HEK293 (cell line): ENCODE measurements around the gene ARGLU1.

Experiments used
- GFI1B ChIP-seq: fragments of 450-650 bp; formaldehyde crosslinking; IDR thresholded peaks from 2 replicates; pipeline ENCODE4 v1.5.1; 2016; ENCODE audit warnings: missing biosample characterization, missing genetic modification characterization
- GLIS2 ChIP-seq: fragments of 450-650 bp; formaldehyde crosslinking; IDR thresholded peaks from 2 replicates; pipeline ENCODE4 v1.5.1; 2016; ENCODE audit warnings: missing biosample characterization, missing genetic modification characterization
- IKZF3 ChIP-seq: fragments of 450-650 bp; IDR thresholded peaks from 2 replicates; pipeline ENCODE4 v1.5.0; 2018; ENCODE audit warnings: missing biosample characterization, mild to moderate bottlenecking, missing genetic modification characterization, moderate library complexity
- KLF10 ChIP-seq: fragments of 450-650 bp; IDR thresholded peaks from 2 replicates; pipeline ENCODE4 v1.5.1; 2018; ENCODE audit warnings: missing biosample characterization, mild to moderate bottlenecking, missing genetic modification characterization
- OSR2 ChIP-seq: fragments of 450-650 bp; formaldehyde crosslinking; IDR thresholded peaks from 2 replicates; pipeline ENCODE4 v1.5.1; 2016; ENCODE audit warnings: missing biosample characterization, missing genetic modification characterization
- SP2 ChIP-seq: fragments of 450-650 bp; formaldehyde crosslinking; IDR thresholded peaks from 2 replicates; pipeline ENCODE4 v1.5.1; 2016; ENCODE audit warnings: missing biosample characterization, missing genetic modification characterization
- SP7 ChIP-seq: fragments of 450-650 bp; formaldehyde crosslinking; IDR thresholded peaks from 2 replicates; pipeline ENCODE4 v1.5.1; 2016; ENCODE audit warnings: missing biosample characterization, missing genetic modification characterization
- ZBTB1 ChIP-seq: fragments of 450-650 bp; formaldehyde crosslinking; IDR thresholded peaks from 2 replicates; pipeline ENCODE4 v1.5.1; 2016; ENCODE audit warnings: missing biosample characterization, missing genetic modification characterization
- ZBTB26 ChIP-seq: fragments of 450-650 bp; formaldehyde crosslinking; optimal IDR thresholded peaks from 2 replicates; pipeline ENCODE3; 2016; ENCODE audit warnings: missing biosample characterization, mild to moderate bottlenecking, missing genetic modification characterization
- ZNF2 ChIP-seq: fragments of 450-650 bp; formaldehyde crosslinking; IDR thresholded peaks from 2 replicates; pipeline ENCODE4 v1.5.1; 2016; ENCODE audit warnings: missing biosample characterization, missing genetic modification characterization
- ZNF280D ChIP-seq: fragments of 450-650 bp; formaldehyde crosslinking; IDR thresholded peaks from 2 replicates; pipeline ENCODE4 v1.5.1; 2016; ENCODE audit warnings: missing biosample characterization, missing genetic modification characterization
- ZNF366 ChIP-seq: fragments of 450-650 bp; formaldehyde crosslinking; conservative IDR thresholded peaks from 2 replicates; pipeline ENCODE4 v1.5.1; 2016; ENCODE audit warnings: missing biosample characterization, missing genetic modification characterization
- ZNF37A ChIP-seq: fragments of 450-650 bp; IDR thresholded peaks from 2 replicates; pipeline ENCODE4 v1.5.1; 2018; ENCODE audit warnings: missing biosample characterization, missing genetic modification characterization
- ZNF404 ChIP-seq: fragments of 450-650 bp; formaldehyde crosslinking; IDR thresholded peaks from 2 replicates; pipeline ENCODE4 v1.5.1; 2017; ENCODE audit warnings: missing biosample characterization, missing genetic modification characterization
- ZNF501 ChIP-seq: fragments of 450-650 bp; formaldehyde crosslinking; IDR thresholded peaks from 2 replicates; pipeline ENCODE4 v1.5.1; 2016; ENCODE audit warnings: missing biosample characterization, missing genetic modification characterization
- ZNF610 ChIP-seq: fragments of 450-650 bp; formaldehyde crosslinking; IDR thresholded peaks from 2 replicates; pipeline ENCODE4 v1.5.1; 2016; ENCODE audit warnings: missing biosample characterization, missing genetic modification characterization, borderline replicate concordance
- ZNF660 ChIP-seq: fragments of 450-650 bp; IDR thresholded peaks from 2 replicates; pipeline ENCODE4 v1.5.1; 2018; ENCODE audit warnings: missing biosample characterization, mild to moderate bottlenecking, missing genetic modification characterization
- ZNF670 ChIP-seq: fragments of 450-650 bp; formaldehyde crosslinking; IDR thresholded peaks from 2 replicates; pipeline ENCODE4 v1.5.1; 2016; ENCODE audit warnings: missing biosample characterization, missing genetic modification characterization, low read depth
- ZNF677 ChIP-seq: fragments of 450-650 bp; IDR thresholded peaks from 2 replicates; pipeline ENCODE4 v1.5.0; 2018; ENCODE audit warnings: missing biosample characterization, mild to moderate bottlenecking, missing genetic modification characterization, moderate library complexity
- TF ChIP-seq, protein P1 (sequence below): fragments of 450-650 bp; formaldehyde crosslinking; IDR thresholded peaks from 2 replicates; pipeline ENCODE4 v1.5.1; 2016; ENCODE audit warnings: missing biosample characterization, missing genetic modification characterization, borderline replicate concordance
- TF ChIP-seq, protein P2 (sequence below): fragments of 450-650 bp; formaldehyde crosslinking; IDR thresholded peaks from 2 replicates; pipeline ENCODE4 v1.5.1; 2016; ENCODE audit warnings: missing biosample characterization, missing genetic modification characterization
- TF ChIP-seq, protein P3 (sequence below): fragments of 450-650 bp; formaldehyde crosslinking; IDR thresholded peaks from 2 replicates; pipeline ENCODE4 v1.5.1; 2016; ENCODE audit warnings: missing biosample characterization, missing genetic modification characterization
- TF ChIP-seq, protein P4 (sequence below): fragments of 450-650 bp; formaldehyde crosslinking; IDR thresholded peaks from 2 replicates; pipeline ENCODE4 v1.5.1; 2016; ENCODE audit warnings: missing biosample characterization, missing genetic modification characterization

ARGLU1 gene

DNA sequence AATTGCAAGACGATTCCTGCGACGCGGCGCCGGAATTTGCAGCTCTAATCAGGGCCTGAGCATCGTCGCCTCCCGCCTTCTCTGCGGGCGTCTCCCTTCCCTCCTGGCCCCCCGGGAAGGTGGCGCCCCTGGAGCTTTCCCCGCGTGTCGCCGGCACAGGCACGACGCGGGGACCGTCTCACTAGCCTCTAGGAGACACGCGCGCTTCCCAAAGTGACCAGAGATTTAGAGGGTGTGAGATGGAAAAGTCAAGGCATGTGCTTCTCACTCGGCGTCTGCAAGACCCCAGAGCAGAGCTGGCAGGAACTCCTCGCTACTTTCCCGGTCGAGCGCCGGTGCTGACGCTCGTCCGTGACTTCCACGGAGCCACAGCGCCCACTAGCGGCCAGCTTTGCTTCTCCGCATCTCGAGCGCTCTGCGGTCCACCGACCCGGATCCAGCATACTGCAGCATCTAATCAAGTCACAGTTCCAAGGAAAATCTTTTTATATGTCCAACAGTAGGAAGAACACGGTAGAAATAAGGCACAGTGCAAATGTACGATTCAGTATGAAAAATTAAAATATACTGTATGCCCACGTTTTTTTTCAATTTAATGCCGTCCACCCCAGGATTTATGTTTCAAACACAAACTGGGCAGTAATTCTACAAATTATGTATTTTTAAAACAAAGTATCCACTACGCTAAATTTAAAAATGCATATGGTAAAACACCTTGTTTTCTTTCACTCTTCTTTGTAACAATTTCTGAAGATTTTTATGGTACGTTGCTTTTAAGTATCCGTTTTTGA, 31.5 kb downstream of the ARGLU1 start (continued):
- TF ChIP-seq ZNF610 (tag by site-specific recombination) (peak; percentile 25; the same call in 1 of the 2 replicates), GFI1B (tag by site-specific recombination) (no peak), ZNF366 (tag by site-specific recombination) (no peak), KLF10 (no peak), OSR2 (tag by site-specific recombination) (no peak), ZNF660 (tag by site-specific recombination) (peak; percentile 85), ZNF501 (tag by site-specific recombination) (0 out of 2 replicates have a peak, but pooled peaks have one; percentile 76), ZBTB1 (tag by site-specific recombination) (no peak), SP7 (tag by site-specific recombination) (0 out of 2 replicates have a peak, but pooled peaks have one; percentile 34), ZNF677 (tag by site-specific recombination) (no peak), SP2 (peak; percentile 38), IKZF3 (tag by site-specific recombination) (peak; percentile 47), ZNF37A (tag by site-specific recombination) (no peak), ZNF280D (no peak), ZNF404 (tag by site-specific recombination) (no peak), ZNF670 (tag by site-specific recombination) (no peak), ZNF2 (tag by site-specific recombination) (peak; percentile 52), GLIS2 (tag by site-specific recombination) (peak; percentile 85), ZBTB26 (tag by site-specific recombination) (peak; percentile 81)
- TF ChIP-seq, protein P1, sequence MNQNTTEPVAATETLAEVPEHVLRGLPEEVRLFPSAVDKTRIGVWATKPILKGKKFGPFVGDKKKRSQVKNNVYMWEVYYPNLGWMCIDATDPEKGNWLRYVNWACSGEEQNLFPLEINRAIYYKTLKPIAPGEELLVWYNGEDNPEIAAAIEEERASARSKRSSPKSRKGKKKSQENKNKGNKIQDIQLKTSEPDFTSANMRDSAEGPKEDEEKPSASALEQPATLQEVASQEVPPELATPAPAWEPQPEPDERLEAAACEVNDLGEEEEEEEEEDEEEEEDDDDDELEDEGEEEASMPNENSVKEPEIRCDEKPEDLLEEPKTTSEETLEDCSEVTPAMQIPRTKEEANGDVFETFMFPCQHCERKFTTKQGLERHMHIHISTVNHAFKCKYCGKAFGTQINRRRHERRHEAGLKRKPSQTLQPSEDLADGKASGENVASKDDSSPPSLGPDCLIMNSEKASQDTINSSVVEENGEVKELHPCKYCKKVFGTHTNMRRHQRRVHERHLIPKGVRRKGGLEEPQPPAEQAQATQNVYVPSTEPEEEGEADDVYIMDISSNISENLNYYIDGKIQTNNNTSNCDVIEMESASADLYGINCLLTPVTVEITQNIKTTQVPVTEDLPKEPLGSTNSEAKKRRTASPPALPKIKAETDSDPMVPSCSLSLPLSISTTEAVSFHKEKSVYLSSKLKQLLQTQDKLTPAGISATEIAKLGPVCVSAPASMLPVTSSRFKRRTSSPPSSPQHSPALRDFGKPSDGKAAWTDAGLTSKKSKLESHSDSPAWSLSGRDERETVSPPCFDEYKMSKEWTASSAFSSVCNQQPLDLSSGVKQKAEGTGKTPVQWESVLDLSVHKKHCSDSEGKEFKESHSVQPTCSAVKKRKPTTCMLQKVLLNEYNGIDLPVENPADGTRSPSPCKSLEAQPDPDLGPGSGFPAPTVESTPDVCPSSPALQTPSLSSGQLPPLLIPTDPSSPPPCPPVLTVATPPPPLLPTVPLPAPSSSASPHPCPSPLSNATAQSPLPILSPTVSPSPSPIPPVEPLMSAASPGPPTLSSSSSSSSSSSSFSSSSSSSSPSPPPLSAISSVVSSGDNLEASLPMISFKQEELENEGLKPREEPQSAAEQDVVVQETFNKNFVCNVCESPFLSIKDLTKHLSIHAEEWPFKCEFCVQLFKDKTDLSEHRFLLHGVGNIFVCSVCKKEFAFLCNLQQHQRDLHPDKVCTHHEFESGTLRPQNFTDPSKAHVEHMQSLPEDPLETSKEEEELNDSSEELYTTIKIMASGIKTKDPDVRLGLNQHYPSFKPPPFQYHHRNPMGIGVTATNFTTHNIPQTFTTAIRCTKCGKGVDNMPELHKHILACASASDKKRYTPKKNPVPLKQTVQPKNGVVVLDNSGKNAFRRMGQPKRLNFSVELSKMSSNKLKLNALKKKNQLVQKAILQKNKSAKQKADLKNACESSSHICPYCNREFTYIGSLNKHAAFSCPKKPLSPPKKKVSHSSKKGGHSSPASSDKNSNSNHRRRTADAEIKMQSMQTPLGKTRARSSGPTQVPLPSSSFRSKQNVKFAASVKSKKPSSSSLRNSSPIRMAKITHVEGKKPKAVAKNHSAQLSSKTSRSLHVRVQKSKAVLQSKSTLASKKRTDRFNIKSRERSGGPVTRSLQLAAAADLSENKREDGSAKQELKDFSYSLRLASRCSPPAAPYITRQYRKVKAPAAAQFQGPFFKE (tag by site-specific recombination): no peak
- TF ChIP-seq, protein P2, sequence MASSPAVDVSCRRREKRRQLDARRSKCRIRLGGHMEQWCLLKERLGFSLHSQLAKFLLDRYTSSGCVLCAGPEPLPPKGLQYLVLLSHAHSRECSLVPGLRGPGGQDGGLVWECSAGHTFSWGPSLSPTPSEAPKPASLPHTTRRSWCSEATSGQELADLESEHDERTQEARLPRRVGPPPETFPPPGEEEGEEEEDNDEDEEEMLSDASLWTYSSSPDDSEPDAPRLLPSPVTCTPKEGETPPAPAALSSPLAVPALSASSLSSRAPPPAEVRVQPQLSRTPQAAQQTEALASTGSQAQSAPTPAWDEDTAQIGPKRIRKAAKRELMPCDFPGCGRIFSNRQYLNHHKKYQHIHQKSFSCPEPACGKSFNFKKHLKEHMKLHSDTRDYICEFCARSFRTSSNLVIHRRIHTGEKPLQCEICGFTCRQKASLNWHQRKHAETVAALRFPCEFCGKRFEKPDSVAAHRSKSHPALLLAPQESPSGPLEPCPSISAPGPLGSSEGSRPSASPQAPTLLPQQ (tag by site-specific recombination): no peak
- TF ChIP-seq, protein P3, sequence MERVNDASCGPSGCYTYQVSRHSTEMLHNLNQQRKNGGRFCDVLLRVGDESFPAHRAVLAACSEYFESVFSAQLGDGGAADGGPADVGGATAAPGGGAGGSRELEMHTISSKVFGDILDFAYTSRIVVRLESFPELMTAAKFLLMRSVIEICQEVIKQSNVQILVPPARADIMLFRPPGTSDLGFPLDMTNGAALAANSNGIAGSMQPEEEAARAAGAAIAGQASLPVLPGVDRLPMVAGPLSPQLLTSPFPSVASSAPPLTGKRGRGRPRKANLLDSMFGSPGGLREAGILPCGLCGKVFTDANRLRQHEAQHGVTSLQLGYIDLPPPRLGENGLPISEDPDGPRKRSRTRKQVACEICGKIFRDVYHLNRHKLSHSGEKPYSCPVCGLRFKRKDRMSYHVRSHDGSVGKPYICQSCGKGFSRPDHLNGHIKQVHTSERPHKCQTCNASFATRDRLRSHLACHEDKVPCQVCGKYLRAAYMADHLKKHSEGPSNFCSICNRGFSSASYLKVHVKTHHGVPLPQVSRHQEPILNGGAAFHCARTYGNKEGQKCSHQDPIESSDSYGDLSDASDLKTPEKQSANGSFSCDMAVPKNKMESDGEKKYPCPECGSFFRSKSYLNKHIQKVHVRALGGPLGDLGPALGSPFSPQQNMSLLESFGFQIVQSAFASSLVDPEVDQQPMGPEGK: peak; percentile 32
- TF ChIP-seq, protein P4, sequence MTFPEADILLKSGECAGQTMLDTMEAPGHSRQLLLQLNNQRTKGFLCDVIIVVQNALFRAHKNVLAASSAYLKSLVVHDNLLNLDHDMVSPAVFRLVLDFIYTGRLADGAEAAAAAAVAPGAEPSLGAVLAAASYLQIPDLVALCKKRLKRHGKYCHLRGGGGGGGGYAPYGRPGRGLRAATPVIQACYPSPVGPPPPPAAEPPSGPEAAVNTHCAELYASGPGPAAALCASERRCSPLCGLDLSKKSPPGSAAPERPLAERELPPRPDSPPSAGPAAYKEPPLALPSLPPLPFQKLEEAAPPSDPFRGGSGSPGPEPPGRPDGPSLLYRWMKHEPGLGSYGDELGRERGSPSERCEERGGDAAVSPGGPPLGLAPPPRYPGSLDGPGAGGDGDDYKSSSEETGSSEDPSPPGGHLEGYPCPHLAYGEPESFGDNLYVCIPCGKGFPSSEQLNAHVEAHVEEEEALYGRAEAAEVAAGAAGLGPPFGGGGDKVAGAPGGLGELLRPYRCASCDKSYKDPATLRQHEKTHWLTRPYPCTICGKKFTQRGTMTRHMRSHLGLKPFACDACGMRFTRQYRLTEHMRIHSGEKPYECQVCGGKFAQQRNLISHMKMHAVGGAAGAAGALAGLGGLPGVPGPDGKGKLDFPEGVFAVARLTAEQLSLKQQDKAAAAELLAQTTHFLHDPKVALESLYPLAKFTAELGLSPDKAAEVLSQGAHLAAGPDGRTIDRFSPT: no peak
